Measurements from ENCODE around the gene DCAF10. TPM values are rescaled to one million over a fixed set of nuclear protein-coding genes. Genes with fewer than 3 reads are reported as not detected.

DCAF10 gene
- total and polyA plus RNA-seq, 2 of the 13 experiments (the other 11 are each of a cell fraction or from before 2014, with no cell fraction given): 9.2 to 20.3 TPM

GRCh38 chr9:37910271-37910670 lies 109.7 kb downstream of the DCAF10 start:
- no peaks in the 10 kb centered on the region for H3K27me3 ChIP-seq (ENCODE audit: control insufficient read depth in 1 of 2, insufficient read depth in 2 of 2, low read length in 2 of 2)
- WGBS (ENCODE audit: low lambda C conversion rate): 81% methylated on average over 4 of the region's 4 CpGs
- ATAC-seq (no peak), FAIRE-seq (no peak), DNase-seq (ENCODE audit: low spot score) (no peak)
- H3K79me2 ChIP-seq (ENCODE audit: insufficient read depth, low read length): no peaks in the 10 kb centered on the region
- no peaks in the 10 kb centered on the region for H4K20me1 ChIP-seq (ENCODE audit: insufficient read depth, low read length)
- peaks cover 42% of the 10 kb centered on the region for H3K4me1 ChIP-seq (ENCODE audit: insufficient read depth, low read length)
- POLR2A ChIA-PET: interaction anchor here (0.6 kb wide), 1 partner anchor 448 kb away, joined by 3 read pairs; no protein-coding TSS in a partner anchor
- no peak overlapping the region for H3K4me3 ChIP-seq (replicated peaks in 1 of 3; ENCODE audit: insufficient read depth in 1 of 3, low read depth in 2 of 3, low read length in 3 of 3)
- intact Hi-C loops (cut with micrococcal nuclease; ENCODE audit: unreplicated experiment) (loop anchor here (5.0 kb wide), 3 partner anchors 57 to 452 kb away; no protein-coding TSS in a partner anchor), in situ Hi-C loops (cut with HindIII; ENCODE audit: extremely low pct_ligation_motif_present, low pct_unique_long_range_greater_than_20kb) (loop anchor here (5.0 to 25.0 kb wide), 2 partner anchors 252 to 423 kb away; partner anchors contain the start of gene POLR1E)
- no peak overlapping the region for H3K9ac ChIP-seq (ENCODE audit: insufficient read depth, low read depth, low read length)
- no peaks in the 10 kb centered on the region for H3K36me3 ChIP-seq (replicated peaks in 1 of 2; ENCODE audit: control insufficient read depth in 1 of 2, insufficient read depth in 2 of 2, low read length in 2 of 2)
- no peak overlapping the region for H3K27ac ChIP-seq (ENCODE audit: extremely low read length, insufficient read depth, low read length)
- no peak overlapping the region for H2AFZ ChIP-seq (ENCODE audit: low read length)
- H3K9me3 ChIP-seq (ENCODE audit: low read length): no peaks in the 10 kb centered on the region
- H3K4me2 ChIP-seq (ENCODE audit: low read depth, low read length): no peak overlapping the region
- CTCF ChIA-PET (ENCODE audit: low intra/inter-chr PET ratio, low total read pairs): no interaction called here
- no TSS peak for BruUV-seq (replicated peaks)
- TF ChIP-seq ZNF121 (CRISPR knock-in tag; IDR thresholded peaks at IDR 0.05): no peak
- TF ChIP-seq TFAP4 (IDR thresholded peaks at IDR 0.05; ENCODE audit: borderline replicate concordance, low read depth): no peak
- TF ChIP-seq THAP8 (CRISPR knock-in tag; IDR thresholded peaks at IDR 0.05; ENCODE audit: borderline replicate concordance): no peak
- no peak for TF ChIP-seq ZNF451 (CRISPR knock-in tag; IDR thresholded peaks at IDR 0.05)
- TF ChIP-seq TRAFD1 (CRISPR knock-in tag; IDR thresholded peaks at IDR 0.05; ENCODE audit: borderline replicate concordance): no peak
- no peak for TF ChIP-seq ZNF326 (CRISPR knock-in tag; IDR thresholded peaks at IDR 0.05; ENCODE audit: borderline replicate concordance)
- TF ChIP-seq NFAT5 (CRISPR knock-in tag; IDR thresholded peaks at IDR 0.05): no peak
- TF ChIP-seq POLR2AphosphoS2 (IDR thresholded peaks at IDR 0.05; ENCODE audit: low read depth, low read length): no peak
- TF ChIP-seq, protein P1, sequence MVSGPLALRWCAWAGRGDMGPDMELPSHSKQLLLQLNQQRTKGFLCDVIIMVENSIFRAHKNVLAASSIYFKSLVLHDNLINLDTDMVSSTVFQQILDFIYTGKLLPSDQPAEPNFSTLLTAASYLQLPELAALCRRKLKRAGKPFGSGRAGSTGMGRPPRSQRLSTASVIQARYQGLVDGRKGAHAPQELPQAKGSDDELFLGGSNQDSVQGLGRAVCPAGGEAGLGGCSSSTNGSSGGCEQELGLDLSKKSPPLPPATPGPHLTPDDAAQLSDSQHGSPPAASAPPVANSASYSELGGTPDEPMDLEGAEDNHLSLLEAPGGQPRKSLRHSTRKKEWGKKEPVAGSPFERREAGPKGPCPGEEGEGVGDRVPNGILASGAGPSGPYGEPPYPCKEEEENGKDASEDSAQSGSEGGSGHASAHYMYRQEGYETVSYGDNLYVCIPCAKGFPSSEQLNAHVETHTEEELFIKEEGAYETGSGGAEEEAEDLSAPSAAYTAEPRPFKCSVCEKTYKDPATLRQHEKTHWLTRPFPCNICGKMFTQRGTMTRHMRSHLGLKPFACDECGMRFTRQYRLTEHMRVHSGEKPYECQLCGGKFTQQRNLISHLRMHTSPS (CRISPR knock-in tag; IDR thresholded peaks at IDR 0.05; ENCODE audit: low read depth): no peak
- TF ChIP-seq MAFG (CRISPR knock-in tag; IDR thresholded peaks at IDR 0.05): no peak
- TF ChIP-seq, protein P2, sequence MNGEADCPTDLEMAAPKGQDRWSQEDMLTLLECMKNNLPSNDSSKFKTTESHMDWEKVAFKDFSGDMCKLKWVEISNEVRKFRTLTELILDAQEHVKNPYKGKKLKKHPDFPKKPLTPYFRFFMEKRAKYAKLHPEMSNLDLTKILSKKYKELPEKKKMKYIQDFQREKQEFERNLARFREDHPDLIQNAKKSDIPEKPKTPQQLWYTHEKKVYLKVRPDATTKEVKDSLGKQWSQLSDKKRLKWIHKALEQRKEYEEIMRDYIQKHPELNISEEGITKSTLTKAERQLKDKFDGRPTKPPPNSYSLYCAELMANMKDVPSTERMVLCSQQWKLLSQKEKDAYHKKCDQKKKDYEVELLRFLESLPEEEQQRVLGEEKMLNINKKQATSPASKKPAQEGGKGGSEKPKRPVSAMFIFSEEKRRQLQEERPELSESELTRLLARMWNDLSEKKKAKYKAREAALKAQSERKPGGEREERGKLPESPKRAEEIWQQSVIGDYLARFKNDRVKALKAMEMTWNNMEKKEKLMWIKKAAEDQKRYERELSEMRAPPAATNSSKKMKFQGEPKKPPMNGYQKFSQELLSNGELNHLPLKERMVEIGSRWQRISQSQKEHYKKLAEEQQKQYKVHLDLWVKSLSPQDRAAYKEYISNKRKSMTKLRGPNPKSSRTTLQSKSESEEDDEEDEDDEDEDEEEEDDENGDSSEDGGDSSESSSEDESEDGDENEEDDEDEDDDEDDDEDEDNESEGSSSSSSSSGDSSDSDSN (CRISPR knock-in tag; IDR thresholded peaks at IDR 0.05): no peak

Measured in HepG2 (cell line).